Measurements from ENCODE around the gene ADGRE3.

DNA sequence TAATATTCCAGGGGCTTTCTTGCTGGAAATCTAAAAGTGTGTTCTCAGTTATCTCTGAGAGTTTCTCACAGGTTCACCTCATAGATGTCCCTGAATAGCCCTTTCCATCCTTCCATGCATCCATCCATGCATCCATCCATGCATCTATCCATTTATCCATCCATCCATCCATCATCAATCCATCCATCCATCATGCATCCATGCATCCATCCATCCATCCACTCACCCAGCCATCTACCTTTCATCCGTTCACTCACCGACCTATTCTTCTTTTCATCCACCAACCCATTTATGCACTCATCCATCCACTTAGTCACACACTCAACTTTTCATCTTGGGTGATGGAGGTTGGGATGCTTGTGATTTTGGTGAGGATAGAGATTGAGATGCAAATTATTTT is 7.4 kb upstream of the ADGRE3 start:
- TF ChIP-seq, protein P1, sequence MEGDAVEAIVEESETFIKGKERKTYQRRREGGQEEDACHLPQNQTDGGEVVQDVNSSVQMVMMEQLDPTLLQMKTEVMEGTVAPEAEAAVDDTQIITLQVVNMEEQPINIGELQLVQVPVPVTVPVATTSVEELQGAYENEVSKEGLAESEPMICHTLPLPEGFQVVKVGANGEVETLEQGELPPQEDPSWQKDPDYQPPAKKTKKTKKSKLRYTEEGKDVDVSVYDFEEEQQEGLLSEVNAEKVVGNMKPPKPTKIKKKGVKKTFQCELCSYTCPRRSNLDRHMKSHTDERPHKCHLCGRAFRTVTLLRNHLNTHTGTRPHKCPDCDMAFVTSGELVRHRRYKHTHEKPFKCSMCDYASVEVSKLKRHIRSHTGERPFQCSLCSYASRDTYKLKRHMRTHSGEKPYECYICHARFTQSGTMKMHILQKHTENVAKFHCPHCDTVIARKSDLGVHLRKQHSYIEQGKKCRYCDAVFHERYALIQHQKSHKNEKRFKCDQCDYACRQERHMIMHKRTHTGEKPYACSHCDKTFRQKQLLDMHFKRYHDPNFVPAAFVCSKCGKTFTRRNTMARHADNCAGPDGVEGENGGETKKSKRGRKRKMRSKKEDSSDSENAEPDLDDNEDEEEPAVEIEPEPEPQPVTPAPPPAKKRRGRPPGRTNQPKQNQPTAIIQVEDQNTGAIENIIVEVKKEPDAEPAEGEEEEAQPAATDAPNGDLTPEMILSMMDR (IDR thresholded peaks at IDR 0.05): no peak
- no peak for TF ChIP-seq POLR2A (IDR thresholded peaks at IDR 0.05; ENCODE audit: low read length)
- no peak for TF ChIP-seq EP300 (IDR thresholded peaks at IDR 0.05)
- TF ChIP-seq RCOR1 (IDR thresholded peaks at IDR 0.05; ENCODE audit: low read depth, low read length): no peak
- no peak for TF ChIP-seq RARB (CRISPR knock-in tag; IDR thresholded peaks at IDR 0.05)
